HEK293T (cell line): Measurements from ENCODE around the gene NLRX1.

Experiments
- BHLHE40 ChIP-seq: fragments of 450-650 bp; IDR thresholded peaks from 2 replicates; pipeline ENCODE4 v1.6.1; 2016; ENCODE audit warnings: mild to moderate bottlenecking, moderate library complexity, borderline replicate concordance
- FOXM1 ChIP-seq: fragments of 450-650 bp; IDR thresholded peaks from 2 replicates; pipeline ENCODE4 v1.6.1; 2017; ENCODE audit warnings: mild to moderate bottlenecking, borderline replicate concordance
- HDGF ChIP-seq: fragments of 450-650 bp; IDR thresholded peaks from 2 replicates; pipeline ENCODE4 v1.6.1; 2017; ENCODE audit warnings: antibody characterized with exemption, borderline replicate concordance
- NFRKB ChIP-seq: fragments of 450-650 bp; IDR thresholded peaks from 2 replicates; pipeline ENCODE4 v1.6.1; 2016; ENCODE audit warnings: mild to moderate bottlenecking, moderate library complexity
- SP1 ChIP-seq: fragments of 450-650 bp; IDR thresholded peaks from 2 replicates; pipeline ENCODE4 v1.6.1; 2017
- SUZ12 ChIP-seq: fragments of 450-650 bp; IDR thresholded peaks from 2 replicates; pipeline ENCODE4 v1.6.1; 2016; ENCODE audit warnings: mild to moderate bottlenecking
- TARDBP ChIP-seq: fragments of 450-650 bp; IDR thresholded peaks from 2 replicates; pipeline ENCODE4 v1.6.1; 2016

GRCh38 chr11:119121008-119121810 is 47.3 kb upstream of the NLRX1 start, which contains the start of gene HINFP:
- no peak for TF ChIP-seq SUZ12
- no peak for TF ChIP-seq SP1
- TF ChIP-seq NFRKB = no peak
- peak; percentile 67 for TF ChIP-seq TARDBP
- no peak for TF ChIP-seq HDGF
- no peak for TF ChIP-seq FOXM1
- TF ChIP-seq BHLHE40 = no peak
